Type B pancreatic cell (in vitro differentiated cells): Measurements from ENCODE around the gene LAIR2. TPM values are rescaled to one million over a fixed set of nuclear protein-coding genes. Genes with fewer than 3 reads are reported as not detected.

Source experiments
- DNase-seq: peaks from one replicate; pipeline ENCODE4 v3.0.0; 2021; ENCODE audit warnings: mixed read lengths; ENCODE audit not compliant: unreplicated experiment; ENCODE audit errors: extremely low spot score
- H3K27ac Mint-ChIP-seq: 2 replicates; pipeline ENCODE4 v1.8.0; 2021; ENCODE audit warnings: mild to moderate bottlenecking, mixed read lengths
- H3K27me3 Mint-ChIP-seq: 2 replicates; pipeline ENCODE4 v1.8.0; 2021; ENCODE audit warnings: mixed read lengths
- H3K36me3 Mint-ChIP-seq: 2 replicates; pipeline ENCODE4 v1.8.0; 2021; ENCODE audit warnings: mixed read lengths
- H3K4me1 Mint-ChIP-seq: one replicate; pipeline ENCODE4 v1.8.0; 2021; ENCODE audit warnings: mixed read lengths; ENCODE audit not compliant: unreplicated experiment
- H3K4me3 Mint-ChIP-seq: 2 replicates; pipeline ENCODE4 v1.8.0; 2021; ENCODE audit warnings: mild to moderate bottlenecking, mixed read lengths
- H3K9me3 Mint-ChIP-seq: 2 replicates; pipeline ENCODE4 v1.8.0; 2021; ENCODE audit warnings: mixed read lengths
- CTCF ChIP-seq: fragments of 200-600 bp; sonication (generic); conservative IDR thresholded peaks from 2 replicates; pipeline ENCODE4 v1.5.0; 2021; ENCODE audit warnings: antibody characterized with exemption, mild to moderate bottlenecking
- total RNA-seq: library from RNA; stranded (reverse); gene quantifications from 2 replicates; pipeline ENCODE4 v1.2.1, GENCODE V29; 2021; ENCODE audit warnings: low replicate concordance

The LAIR2 gene
- total RNA-seq, 1 donor from 2014 or later = not detected

DNA sequence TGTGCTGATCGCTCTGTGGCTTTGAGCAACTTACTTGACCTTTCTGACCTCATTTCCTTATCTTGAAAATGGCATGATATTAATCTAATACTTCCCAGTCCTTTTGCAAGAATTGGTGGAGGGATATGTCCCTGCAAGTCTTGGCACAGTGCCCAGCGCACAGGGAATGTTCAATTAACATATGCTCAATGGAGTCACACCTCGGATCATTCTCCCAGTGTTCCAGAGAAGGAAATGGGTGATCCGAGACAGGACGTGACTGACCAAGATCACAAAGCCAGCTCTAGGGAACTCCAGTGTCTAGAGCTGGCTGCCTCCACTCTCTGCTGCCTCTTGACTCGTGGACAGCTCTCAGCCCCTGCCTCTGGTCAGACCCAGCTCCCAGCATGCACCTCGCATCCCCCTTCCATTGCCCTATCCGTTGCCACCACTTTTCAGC, 33.1 kb upstream of the LAIR2 start:
- H3K36me3 Mint-ChIP-seq = peaks cover 7% of the 10 kb centered on the region
- no peaks in the 10 kb centered on the region for H3K9me3 Mint-ChIP-seq
- peak overlapping the region; percentile 71 for H3K27ac Mint-ChIP-seq
- TF ChIP-seq CTCF = no peak
- no peak for DNase-seq
- H3K27me3 Mint-ChIP-seq = peaks cover 20% of the 10 kb centered on the region
- peak overlapping the region; percentile 23 for H3K4me3 Mint-ChIP-seq
- peaks cover 33% of the 10 kb centered on the region for H3K4me1 Mint-ChIP-seq

DNA sequence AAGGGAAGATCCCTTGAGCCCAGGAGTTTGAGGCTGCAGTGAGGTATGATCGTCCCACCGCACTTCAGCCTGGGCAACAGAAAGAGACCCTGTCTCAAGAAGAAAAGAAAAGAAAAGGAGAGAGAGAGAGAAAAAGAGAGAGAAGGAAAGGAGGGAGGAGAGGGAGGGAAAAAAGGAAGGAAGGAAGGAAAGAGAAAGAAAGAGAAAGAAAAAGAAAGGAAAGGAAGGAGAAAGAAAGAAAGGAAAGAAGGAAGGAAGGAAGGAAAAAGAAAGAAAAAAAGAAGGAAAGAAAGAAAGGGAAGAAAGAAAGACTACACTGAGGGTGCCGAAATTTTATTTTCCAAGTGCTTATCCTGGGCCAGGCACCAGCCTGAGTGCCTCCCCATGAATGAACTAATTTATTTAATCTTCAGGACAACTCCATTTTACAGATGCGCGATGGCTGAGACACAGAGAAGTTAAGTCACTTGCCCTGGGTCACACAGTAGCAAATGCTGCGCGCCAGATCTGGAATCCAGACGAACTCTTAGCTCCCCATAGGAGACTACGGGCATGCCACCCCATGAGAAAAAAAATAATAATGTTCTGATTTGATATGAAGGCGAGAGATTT, 32.2 kb upstream of the LAIR2 start:
- Mint-ChIP-seq H3K27ac (peak overlapping the region; percentile 71), H3K27me3 (peaks cover 20% of the 10 kb centered on the region), H3K36me3 (peaks cover 7% of the 10 kb centered on the region), H3K9me3 (no peaks in the 10 kb centered on the region), H3K4me3 (peak overlapping the region; percentile 85), H3K4me1 (peaks cover 33% of the 10 kb centered on the region)
- DNase-seq = no peak
- no peak for TF ChIP-seq CTCF

- H3K4me3 Mint-ChIP-seq = peak overlapping the region; percentile 85
- peaks cover 20% of the 10 kb centered on the region for H3K27me3 Mint-ChIP-seq
- H3K9me3 Mint-ChIP-seq = no peaks in the 10 kb centered on the region
- DNase-seq = no peak
- TF ChIP-seq CTCF = no peak
- H3K4me1 Mint-ChIP-seq = peaks cover 33% of the 10 kb centered on the region
- peak overlapping the region; percentile 58 for H3K27ac Mint-ChIP-seq
- peaks cover 7% of the 10 kb centered on the region for H3K36me3 Mint-ChIP-seq
Observed at GRCh38 chr19:54470991-54471782, 31.4 kb upstream of the LAIR2 start.

- Mint-ChIP-seq H3K4me3 (peak within 1 kb of the TSS; percentile 88), H3K4me1 (peaks cover 40% of the 10 kb centered on the region), H3K9me3 (no peaks in the 10 kb centered on the region), H3K27me3 (peaks cover 30% of the 10 kb centered on the region), H3K36me3 (peaks cover 4% of the 10 kb centered on the region), H3K27ac (peak within 1 kb of the TSS; percentile 96)
- peak; percentile 87 for DNase-seq
- TF ChIP-seq CTCF = no peak
Observed at GRCh38 chr19:54473071-54473891, 29.4 kb upstream of the LAIR2 start, which contains the start of gene CDC42EP5. Gene CDC42EP5 (minus strand): TSS chr19:54473296. CDS start chr19:54465547, 7,749 bp downstream.

- H3K36me3 Mint-ChIP-seq = peaks cover 4% of the 10 kb centered on the region
- no peak for TF ChIP-seq CTCF
- no peaks in the 10 kb centered on the region for H3K9me3 Mint-ChIP-seq
- H3K4me3 Mint-ChIP-seq = peak overlapping the region; percentile 88
- peak overlapping the region; percentile 96 for H3K27ac Mint-ChIP-seq
- H3K27me3 Mint-ChIP-seq = peaks cover 35% of the 10 kb centered on the region
- H3K4me1 Mint-ChIP-seq = peaks cover 45% of the 10 kb centered on the region
- DNase-seq = no peak
Observed at GRCh38 chr19:54473892-54474372, 28.7 kb upstream of the LAIR2 start.
